ENCODE data around the gene LEMD2. TPM values are rescaled to one million over a fixed set of nuclear protein-coding genes. Genes with fewer than 3 reads are reported as not detected.

Gene LEMD2
- total RNA-seq, 1 donor, result 59.2 TPM

DNA sequence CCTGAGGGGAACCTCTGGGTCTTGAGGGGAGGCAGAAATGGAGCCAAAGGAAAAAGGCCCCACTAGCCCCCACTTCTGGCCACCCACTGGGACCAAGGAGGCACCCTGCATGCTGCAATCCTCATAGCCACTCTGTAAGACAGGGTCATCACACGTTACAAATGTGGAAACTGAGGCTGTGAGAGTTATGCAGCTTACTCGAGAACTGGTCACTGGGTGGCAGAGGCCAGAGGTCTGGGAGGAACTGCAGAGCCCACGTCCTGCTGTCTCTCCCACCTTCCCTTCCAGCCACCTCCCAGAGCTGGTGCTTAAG is 18.1 kb downstream of the LEMD2 start:
- no peak for DNase-seq (ENCODE audit: low read depth)
- H3K4me3 ChIP-seq (ENCODE audit: low read depth, low read length), result no peak overlapping the region
- TF ChIP-seq CTCF (IDR thresholded peaks at IDR 0.05; ENCODE audit: insufficient read depth, low read depth, low read length), result no peak

DNA sequence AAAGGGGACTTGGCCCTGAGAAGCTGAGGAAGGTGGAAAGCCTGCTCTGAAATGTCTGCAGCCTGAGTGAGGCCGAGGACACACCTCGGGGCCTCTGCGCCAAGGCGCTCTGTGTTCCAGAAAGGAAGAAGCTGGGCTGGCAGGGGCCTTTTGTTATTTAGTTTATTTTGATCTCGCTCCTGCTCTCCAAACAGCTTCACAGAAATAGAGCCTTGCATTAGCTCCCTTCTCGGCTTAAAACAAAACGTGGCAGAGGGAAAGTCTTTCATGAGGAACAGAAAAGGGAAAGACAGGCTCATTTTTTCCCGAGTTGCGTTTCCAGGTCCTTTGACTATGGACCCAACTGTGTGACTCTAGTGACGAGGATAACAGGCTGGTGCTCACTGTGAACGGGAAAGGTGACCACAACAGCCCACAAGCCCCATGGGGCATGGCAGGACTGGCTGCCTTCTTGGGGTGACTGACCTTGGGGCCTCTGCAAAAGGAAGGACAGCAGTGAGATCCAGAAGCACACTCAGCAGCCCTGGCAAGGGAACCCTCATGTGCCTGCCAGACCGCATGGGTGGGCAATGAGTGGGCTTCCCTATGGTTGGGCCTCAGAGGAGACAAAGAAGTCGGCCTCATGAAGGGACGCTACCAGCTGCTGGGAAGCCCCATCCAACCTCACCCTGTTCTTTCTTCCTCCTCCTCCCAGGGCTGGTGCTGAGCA is 18.7 kb downstream of the LEMD2 start:
- no peak for DNase-seq (ENCODE audit: low read depth)
- no peak overlapping the region for H3K4me3 ChIP-seq (ENCODE audit: low read depth, low read length)
- no peak for TF ChIP-seq CTCF (IDR thresholded peaks at IDR 0.05; ENCODE audit: insufficient read depth, low read depth, low read length)

GRCh38 chr6:33769248-33769821 is 19.6 kb downstream of the LEMD2 start:
- DNase-seq (ENCODE audit: low read depth), result no peak
- H3K4me3 ChIP-seq (ENCODE audit: low read depth, low read length), result no peak overlapping the region
- no peak for TF ChIP-seq CTCF (IDR thresholded peaks at IDR 0.05; ENCODE audit: insufficient read depth, low read depth, low read length)

GRCh38 chr6:33768644-33769120 is 20.2 kb downstream of the LEMD2 start:
- H3K4me3 ChIP-seq (ENCODE audit: low read depth, low read length), result no peak overlapping the region
- DNase-seq (ENCODE audit: low read depth), result peak; percentile 84
- TF ChIP-seq CTCF (IDR thresholded peaks at IDR 0.05; ENCODE audit: insufficient read depth, low read depth, low read length), result peak; percentile 95

GRCh38 chr6:33766921-33767907 is 21.7 kb downstream of the LEMD2 start:
- TF ChIP-seq CTCF (IDR thresholded peaks at IDR 0.05; ENCODE audit: insufficient read depth, low read depth, low read length), result no peak
- no peak for DNase-seq (ENCODE audit: low read depth)
- no peak overlapping the region for H3K4me3 ChIP-seq (ENCODE audit: low read depth, low read length)

DNA sequence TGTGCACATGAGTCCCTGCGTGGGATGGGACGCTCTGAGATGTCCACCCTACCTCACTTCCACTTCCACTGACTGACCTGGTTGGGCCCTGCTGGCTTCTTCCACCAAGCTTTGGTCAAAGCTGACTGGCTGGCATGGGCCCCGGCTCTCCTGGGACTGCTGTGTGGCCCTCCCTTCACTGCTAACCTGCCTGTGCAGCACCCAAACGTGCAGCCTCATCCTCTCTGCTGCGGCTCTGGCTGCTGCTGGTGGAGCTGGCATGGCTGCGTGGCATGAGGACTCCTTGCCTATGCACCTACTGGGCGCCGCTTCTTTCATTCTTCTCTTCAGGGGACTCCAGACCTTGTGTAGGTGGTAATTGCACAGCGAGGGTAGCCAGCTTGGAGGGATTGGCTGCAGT is 23.6 kb downstream of the LEMD2 start:
- no peak overlapping the region for H3K4me3 ChIP-seq (ENCODE audit: low read depth, low read length)
- no peak for TF ChIP-seq CTCF (IDR thresholded peaks at IDR 0.05; ENCODE audit: insufficient read depth, low read depth, low read length)
- no peak for DNase-seq (ENCODE audit: low read depth)
